Astrocyte (in vitro differentiated cells and primary cell): ENCODE measurements around the gene SCGB1C1. TPM values are rescaled to one million over a fixed set of nuclear protein-coding genes. Genes with fewer than 3 reads are reported as not detected.

Experiments
- DNase-seq: peaks from one replicate; pipeline ENCODE4 v3.0.0-alpha.2; 2010; ENCODE audit warnings: low read depth
- FAIRE-seq: peaks from 2 replicates; lab custom pipeline; 2011; peaks lifted over from hg19 to GRCh38; lab: Jason Lieb, UNC
- H2AFZ ChIP-seq: 2 replicates; pipeline ENCODE4 v1.6.0; 2012; ENCODE audit warnings: low read depth, low read length, inconsistent platforms
- H3K27ac ChIP-seq: 2 replicates; pipeline ENCODE4 v1.5.1; 2011; ENCODE audit warnings: low read depth, low read length, inconsistent platforms
- H3K27me3 ChIP-seq: 2 replicates; pipeline ENCODE4 v1.6.0; 2011; ENCODE audit warnings: low read length, inconsistent platforms; ENCODE audit not compliant: insufficient read depth
- H3K36me3 ChIP-seq: 2 replicates; pipeline ENCODE4 v1.5.1; 2011; ENCODE audit warnings: low read length, inconsistent platforms; ENCODE audit not compliant: insufficient read depth
- H3K4me1 ChIP-seq: 2 replicates; pipeline ENCODE4 v1.5.1; 2011; ENCODE audit warnings: low read length, inconsistent platforms; ENCODE audit not compliant: insufficient read depth
- H3K4me2 ChIP-seq: 2 replicates; pipeline ENCODE4 v1.6.0; 2012; ENCODE audit warnings: low read length, inconsistent platforms
- H3K4me3 ChIP-seq: 2 replicates; pipeline ENCODE4 v1.5.1; 2011; ENCODE audit warnings: low read depth, mild to moderate bottlenecking, low read length, inconsistent platforms; ENCODE audit not compliant: insufficient read depth
- H3K79me2 ChIP-seq: 2 replicates; pipeline ENCODE4 v1.6.0; 2012; ENCODE audit warnings: mild to moderate bottlenecking, low read length, inconsistent platforms; ENCODE audit not compliant: insufficient read depth
- H3K9ac ChIP-seq: 2 replicates; pipeline ENCODE4 v1.6.0; 2012; ENCODE audit warnings: mild to moderate bottlenecking, low read length, inconsistent platforms
- H3K9me3 ChIP-seq: 2 replicates; pipeline ENCODE4 v1.5.1; 2012; ENCODE audit warnings: low read depth, mild to moderate bottlenecking, low read length, inconsistent platforms; ENCODE audit not compliant: insufficient read depth
- H4K20me1 ChIP-seq: 2 replicates; pipeline ENCODE4 v1.6.0; 2012; ENCODE audit warnings: low read length, inconsistent platforms; ENCODE audit not compliant: insufficient read depth
- H3K27ac Mint-ChIP-seq: one replicate; pipeline ENCODE4 v1.8.0; 2021; ENCODE audit warnings: mild to moderate bottlenecking, mixed read lengths; ENCODE audit not compliant: unreplicated experiment
- H3K27me3 Mint-ChIP-seq: one replicate; pipeline ENCODE4 v1.8.0; 2021; ENCODE audit warnings: low read depth, mixed read lengths; ENCODE audit not compliant: unreplicated experiment
- H3K36me3 Mint-ChIP-seq: one replicate; pipeline ENCODE4 v1.8.0; 2021; ENCODE audit warnings: low read depth, mixed read lengths; ENCODE audit not compliant: unreplicated experiment
- H3K4me1 Mint-ChIP-seq: one replicate; pipeline ENCODE4 v1.8.0; 2021; ENCODE audit warnings: low read depth, mixed read lengths; ENCODE audit not compliant: unreplicated experiment
- H3K4me3 Mint-ChIP-seq: one replicate; pipeline ENCODE4 v1.8.0; 2021; ENCODE audit warnings: mild to moderate bottlenecking, moderate library complexity, mixed read lengths; ENCODE audit not compliant: unreplicated experiment
- H3K9me3 Mint-ChIP-seq: one replicate; pipeline ENCODE4 v1.8.0; 2021; ENCODE audit warnings: mild to moderate bottlenecking, mixed read lengths; ENCODE audit not compliant: unreplicated experiment
- CTCF ChIP-seq: IDR thresholded peaks from 2 replicates; pipeline ENCODE4 v1.5.1; 2011; ENCODE audit warnings: low read depth, mild to moderate bottlenecking, inconsistent platforms, low read length, moderate library complexity; ENCODE audit not compliant: insufficient read depth
- EZH2 ChIP-seq: IDR thresholded peaks from 2 replicates; pipeline ENCODE4 v1.6.1; 2012; ENCODE audit warnings: mild to moderate bottlenecking, low read length, inconsistent platforms; ENCODE audit not compliant: insufficient read depth
- total RNA-seq: library from RNA; stranded (reverse); gene quantifications from 2 replicates; pipeline ENCODE4 v1.2.1, GENCODE V29; 2021

The SCGB1C1 gene
- total RNA-seq, 1 donor from 2014 or later: not detected

GRCh38 chr11:207863-208180 is 14.9 kb downstream of the SCGB1C1 start:
- H3K4me2 ChIP-seq: peak overlapping the region; percentile 97
- H2AFZ ChIP-seq: peak overlapping the region; percentile 72
- no peaks in the 10 kb centered on the region for H3K27me3 ChIP-seq
- Mint-ChIP-seq H3K4me3 (peak overlapping the region; percentile 99), H3K9me3 (no peaks in the 10 kb centered on the region), H3K36me3 (peaks cover 24% of the 10 kb centered on the region), H3K4me1 (peaks cover 54% of the 10 kb centered on the region), H3K27me3 (no peaks in the 10 kb centered on the region), H3K27ac (peak overlapping the region; percentile 100)
- H3K4me1 ChIP-seq: peaks cover 33% of the 10 kb centered on the region
- peaks cover 30% of the 10 kb centered on the region for H3K36me3 ChIP-seq
- H3K9me3 ChIP-seq: no peaks in the 10 kb centered on the region
- H3K9ac ChIP-seq: peak overlapping the region; percentile 97
- FAIRE-seq (no peak), DNase-seq (peak; percentile 66)
- H3K79me2 ChIP-seq: peaks cover 94% of the 10 kb centered on the region
- no peak for TF ChIP-seq EZH2
- H3K4me3 ChIP-seq: peak overlapping the region; percentile 86
- H3K27ac ChIP-seq: peak overlapping the region; percentile 94
- H4K20me1 ChIP-seq: peaks cover 79% of the 10 kb centered on the region

- H4K20me1 ChIP-seq: peaks cover 79% of the 10 kb centered on the region
- no peak for FAIRE-seq
- peaks cover 51% of the 10 kb centered on the region for H3K4me1 Mint-ChIP-seq
These were observed 15.5 kb downstream of the SCGB1C1 start for GRCh38 chr11:208181-208916.

GRCh38 chr11:208917-209260 is 16.0 kb downstream of the SCGB1C1 start:
- H3K27ac ChIP-seq: peak overlapping the region; percentile 94
- no peaks in the 10 kb centered on the region for H3K9me3 ChIP-seq
- peaks cover 37% of the 10 kb centered on the region for H3K36me3 ChIP-seq
- H3K4me1 ChIP-seq: peaks cover 33% of the 10 kb centered on the region
- peaks cover 77% of the 10 kb centered on the region for H4K20me1 ChIP-seq
- H3K27me3 Mint-ChIP-seq: no peaks in the 10 kb centered on the region
- peak overlapping the region; percentile 99 for H3K4me3 Mint-ChIP-seq
- H3K79me2 ChIP-seq: peaks cover 88% of the 10 kb centered on the region
- H3K9ac ChIP-seq: peak overlapping the region; percentile 97
- DNase-seq (no peak), FAIRE-seq (no peak)
- peaks cover 22% of the 10 kb centered on the region for H3K36me3 Mint-ChIP-seq
- H3K4me1 Mint-ChIP-seq: peaks cover 47% of the 10 kb centered on the region
- no peak overlapping the region for H2AFZ ChIP-seq
- TF ChIP-seq CTCF (no peak), EZH2 (no peak)
- H3K4me2 ChIP-seq: peak overlapping the region; percentile 97
- H3K27me3 ChIP-seq: no peaks in the 10 kb centered on the region
- peak overlapping the region; percentile 86 for H3K4me3 ChIP-seq
- H3K27ac Mint-ChIP-seq: peak overlapping the region; percentile 80
- H3K9me3 Mint-ChIP-seq: no peaks in the 10 kb centered on the region

More at GRCh38 chr11:208181-208916, 15.5 kb downstream of the SCGB1C1 start:
- no peaks in the 10 kb centered on the region for H3K9me3 ChIP-seq
- H3K27ac ChIP-seq: peak overlapping the region; percentile 94
- H3K4me2 ChIP-seq: peak overlapping the region; percentile 97
- TF ChIP-seq CTCF: no peak
- no peak for TF ChIP-seq EZH2
- peak overlapping the region; percentile 72 for H2AFZ ChIP-seq
- Mint-ChIP-seq H3K36me3 (peaks cover 23% of the 10 kb centered on the region), H3K4me3 (peak overlapping the region; percentile 99), H3K27me3 (no peaks in the 10 kb centered on the region), H3K27ac (peak overlapping the region; percentile 100), H3K9me3 (no peaks in the 10 kb centered on the region)
- H3K79me2 ChIP-seq: peaks cover 94% of the 10 kb centered on the region
- H3K27me3 ChIP-seq: no peaks in the 10 kb centered on the region
- peak overlapping the region; percentile 86 for H3K4me3 ChIP-seq
- H3K36me3 ChIP-seq: peaks cover 36% of the 10 kb centered on the region
- peak overlapping the region; percentile 97 for H3K9ac ChIP-seq
- peak; percentile 50 for DNase-seq
- H3K4me1 ChIP-seq: peaks cover 33% of the 10 kb centered on the region
